IPS DF 4.7 (cell line): ENCODE results near the gene ADAMTSL1.

Source experiments
- DNase-seq: peaks from one replicate; pipeline ENCODE4 v3.0.0-alpha.2; 2013; ENCODE audit warnings: low spot score; ENCODE audit errors: extremely low read depth

Gene ADAMTSL1

DNA sequence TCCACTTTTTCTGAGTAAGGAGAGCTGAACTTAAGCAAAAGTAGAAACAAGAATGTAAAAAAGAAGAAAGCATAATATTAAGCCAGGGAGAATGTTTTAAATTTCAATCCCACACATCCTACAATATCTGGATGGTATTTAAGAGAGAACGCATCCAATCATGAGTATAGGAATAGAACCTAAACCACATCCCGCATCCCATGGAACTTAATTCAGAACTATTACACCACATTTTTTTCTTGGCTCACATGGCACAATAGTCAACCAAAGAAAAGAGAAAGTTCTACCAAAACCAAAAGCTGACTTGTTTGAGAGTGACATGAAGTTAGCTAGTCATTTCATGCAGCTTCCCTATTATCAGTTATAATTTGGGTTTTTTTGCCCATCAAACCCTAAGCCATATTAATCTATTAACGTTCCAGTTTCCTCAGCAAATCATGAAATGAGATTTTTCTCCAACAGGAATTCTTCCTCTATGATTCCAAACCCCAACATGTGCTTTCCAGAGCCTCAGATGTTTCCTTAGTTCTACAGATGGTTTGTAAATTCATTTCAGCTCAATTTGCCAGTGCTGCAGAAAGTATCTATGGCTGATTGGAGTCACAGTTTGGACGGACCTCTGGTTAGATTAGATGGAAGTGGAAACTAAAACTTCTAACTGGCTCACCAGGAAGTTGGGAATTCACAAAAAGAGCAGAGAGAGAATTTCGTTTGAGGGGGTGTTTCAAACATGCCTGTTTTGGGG, 22.5 kb downstream of the ADAMTSL1 start:
- DNase-seq = no peak

DNA sequence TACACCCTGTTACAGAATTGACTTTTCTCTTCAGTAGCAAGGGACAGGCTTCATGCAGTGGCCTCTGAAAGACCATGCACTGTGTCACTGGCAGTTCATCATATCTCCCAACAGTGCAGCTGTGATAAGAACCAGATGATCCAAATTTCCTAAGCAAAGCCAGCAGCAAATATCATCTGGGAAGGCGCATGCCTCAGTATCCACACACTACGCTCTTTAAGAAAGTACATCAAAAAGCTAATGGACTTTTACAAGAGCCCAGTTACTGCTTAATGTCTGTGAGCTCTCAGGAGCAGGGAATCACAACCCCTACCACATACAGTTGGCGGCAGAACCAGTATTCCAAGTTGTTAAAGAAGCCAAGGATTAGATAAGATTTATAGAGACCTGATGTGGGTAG, 25.1 kb downstream of the ADAMTSL1 start:
- DNase-seq = no peak

DNA sequence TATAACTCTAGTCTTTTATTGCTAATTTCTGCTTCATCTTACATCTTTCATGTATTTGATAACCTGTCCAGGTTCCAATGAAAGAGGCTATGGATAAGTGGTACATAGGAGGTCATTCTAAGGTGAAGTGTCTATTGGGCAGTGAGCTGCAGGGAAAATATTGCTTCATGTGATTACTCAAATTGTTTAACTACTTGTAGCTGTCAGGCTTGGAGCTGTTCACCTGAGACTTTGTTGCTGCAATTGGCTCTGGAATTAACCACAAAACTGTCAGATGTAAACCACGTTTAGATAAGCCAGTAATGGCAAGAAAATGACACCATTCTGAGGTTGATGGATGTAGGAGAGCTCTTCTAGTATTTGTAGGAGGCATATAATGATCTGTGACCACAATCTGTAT, 26.0 kb downstream of the ADAMTSL1 start:
- DNase-seq = no peak

DNA sequence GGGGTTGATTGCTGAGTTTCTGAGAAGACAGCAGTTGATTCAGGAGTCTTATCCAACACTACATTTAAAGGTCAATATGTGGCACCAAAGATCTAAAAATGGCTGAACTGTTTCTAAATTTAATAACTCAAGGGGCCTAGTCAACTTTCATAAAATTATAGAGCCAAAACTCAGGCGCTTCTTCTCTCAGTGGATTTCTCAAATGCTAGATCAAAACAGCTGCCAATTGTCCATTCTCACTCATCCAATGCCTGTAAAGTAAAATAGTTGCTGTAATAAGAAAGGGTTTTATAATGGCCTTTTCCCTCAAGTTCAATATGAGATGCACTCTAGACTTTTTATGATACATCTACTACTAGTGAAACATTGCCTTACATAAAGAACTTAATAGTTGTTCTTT, 26.5 kb downstream of the ADAMTSL1 start:
- no peak for DNase-seq

DNA sequence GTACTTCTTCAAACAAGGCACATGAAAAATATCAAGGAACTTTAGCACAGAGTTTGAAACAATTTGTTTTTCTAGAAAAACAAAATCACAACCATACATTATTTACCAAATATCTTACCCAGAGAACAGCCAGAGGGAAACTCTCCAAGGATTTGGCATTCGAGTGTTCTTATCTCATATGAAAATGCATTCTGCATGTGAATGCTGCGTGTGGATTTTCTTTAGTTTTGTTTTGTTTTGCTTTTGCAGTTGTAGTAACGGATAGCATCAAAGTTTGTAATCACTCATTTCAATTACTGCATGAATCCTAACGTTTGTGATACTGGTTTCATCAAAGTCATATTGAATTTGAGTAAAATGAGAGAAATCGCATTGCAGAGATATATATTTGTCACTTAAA, 28.0 kb downstream of the ADAMTSL1 start:
- no peak for DNase-seq

DNA sequence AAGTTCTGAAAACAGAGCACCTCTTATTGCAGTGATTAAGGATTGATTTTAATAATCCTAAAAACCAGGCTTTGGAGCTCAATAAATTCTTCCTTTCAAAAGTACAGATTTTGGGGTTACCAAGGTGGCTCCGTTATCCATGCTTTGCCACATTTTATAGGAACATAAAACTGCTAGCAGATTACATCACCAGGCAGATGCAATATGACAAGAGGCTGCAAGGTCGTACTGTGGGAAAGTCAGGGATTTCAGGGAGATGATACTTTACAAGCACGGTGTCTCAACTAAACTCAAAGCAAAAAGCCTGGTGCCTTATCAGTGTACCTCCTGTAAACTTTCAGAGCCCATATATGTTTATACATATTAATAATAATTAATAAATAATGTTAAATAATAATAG, 28.6 kb downstream of the ADAMTSL1 start:
- DNase-seq = no peak

DNA sequence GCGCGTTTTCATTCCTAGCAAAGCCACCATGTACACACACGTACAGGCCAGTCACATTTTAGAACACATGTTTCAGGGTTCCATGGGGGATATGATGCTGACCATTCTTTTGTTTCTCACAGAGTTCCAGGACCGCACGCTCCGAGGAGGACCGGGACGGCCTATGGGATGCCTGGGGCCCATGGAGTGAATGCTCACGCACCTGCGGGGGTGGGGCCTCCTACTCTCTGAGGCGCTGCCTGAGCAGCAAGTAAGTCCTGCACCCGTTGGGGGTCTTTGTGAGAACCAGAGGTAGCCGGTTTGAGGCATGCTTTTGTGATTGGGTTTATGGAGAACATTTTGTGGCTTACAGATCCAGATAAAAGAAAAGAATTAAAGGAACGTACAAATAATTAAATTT, 30.8 kb downstream of the ADAMTSL1 start:
- DNase-seq = no peak

DNA sequence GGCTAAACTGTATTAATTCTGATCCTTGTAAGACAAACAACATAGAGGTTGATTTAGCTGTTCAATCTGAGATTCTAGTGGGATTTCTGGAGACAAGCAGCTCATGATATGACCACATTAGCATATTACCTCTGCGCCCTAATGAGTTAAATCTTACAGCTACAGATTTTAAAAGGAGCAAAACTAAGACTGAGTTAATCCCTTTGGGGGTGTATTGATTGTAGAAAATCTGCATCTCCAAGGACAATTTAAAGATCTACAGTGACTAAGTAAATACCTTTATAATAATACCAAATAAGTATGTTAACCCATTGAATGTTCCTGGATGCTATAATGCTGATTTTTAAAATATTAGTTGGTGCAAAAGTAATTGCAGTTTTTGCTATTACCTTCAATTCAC, 33.2 kb downstream of the ADAMTSL1 start:
- no peak for DNase-seq

DNA sequence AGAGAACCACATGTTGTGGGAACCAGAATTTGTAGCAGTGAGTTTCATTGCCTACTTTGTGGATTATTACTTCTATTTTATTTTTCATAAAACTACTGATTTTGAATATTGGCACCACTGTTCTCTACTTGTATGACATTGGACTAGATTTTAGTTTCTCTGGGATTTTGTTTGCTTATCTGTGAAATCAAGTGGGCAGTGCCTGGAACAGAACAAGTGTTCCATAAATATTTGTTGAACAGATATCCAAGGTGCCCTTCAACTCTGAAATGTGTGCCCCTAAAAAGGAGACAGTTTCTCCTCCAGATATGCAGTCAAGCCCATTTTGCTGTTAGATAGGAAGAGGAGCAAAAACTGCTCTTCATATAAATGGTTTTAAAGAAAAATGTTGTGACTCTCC, 42.6 kb downstream of the ADAMTSL1 start:
- DNase-seq = no peak

DNA sequence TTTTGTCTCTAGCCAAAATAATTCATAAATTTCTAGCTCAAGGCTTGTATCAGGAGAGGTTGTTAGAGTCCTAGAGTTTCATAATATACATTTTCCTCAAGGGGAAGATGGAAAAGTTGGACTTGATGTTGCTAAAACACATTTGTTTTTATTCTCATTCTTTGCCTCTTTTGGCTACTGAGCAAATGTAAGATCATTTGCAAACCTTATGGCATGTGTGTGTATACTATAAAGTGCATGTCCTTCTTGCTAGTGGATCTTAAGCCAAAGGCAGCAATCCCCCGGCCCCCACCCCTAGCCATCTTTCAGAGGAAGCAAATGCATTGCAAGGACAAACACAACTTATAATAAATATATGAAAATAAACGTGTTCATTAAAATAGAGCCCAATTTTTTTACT, 43.0 kb downstream of the ADAMTSL1 start:
- no peak for DNase-seq

DNA sequence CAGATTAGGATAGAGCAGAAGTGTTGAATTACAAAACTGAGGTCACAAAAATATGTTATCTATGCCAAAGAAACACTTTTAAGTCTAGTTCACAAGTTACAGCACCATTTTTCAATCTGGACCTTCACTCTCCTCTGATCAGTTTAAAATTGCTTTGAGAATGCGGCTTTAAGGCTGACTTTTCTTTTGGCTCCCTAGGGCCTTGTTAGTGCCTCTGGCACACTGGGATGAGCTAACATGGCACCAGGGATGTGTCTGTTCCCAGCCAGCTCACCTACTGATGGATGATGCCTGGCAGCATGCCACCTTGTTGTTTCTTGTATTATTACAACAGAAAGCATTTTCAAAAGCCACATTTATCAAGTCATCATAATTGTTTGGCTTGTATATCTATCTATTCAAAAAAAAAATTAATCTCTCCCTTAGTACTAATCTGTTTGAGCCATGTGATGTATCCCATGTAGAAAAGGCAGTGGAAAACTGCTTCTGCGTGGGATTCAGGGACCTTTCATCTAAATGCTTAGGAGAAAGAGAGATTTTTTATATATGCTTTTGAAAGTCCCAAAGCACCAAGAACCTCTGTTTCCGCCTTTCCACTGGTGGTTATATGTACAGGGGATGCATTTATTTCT, 46.6 kb downstream of the ADAMTSL1 start:
- no peak for DNase-seq

DNA sequence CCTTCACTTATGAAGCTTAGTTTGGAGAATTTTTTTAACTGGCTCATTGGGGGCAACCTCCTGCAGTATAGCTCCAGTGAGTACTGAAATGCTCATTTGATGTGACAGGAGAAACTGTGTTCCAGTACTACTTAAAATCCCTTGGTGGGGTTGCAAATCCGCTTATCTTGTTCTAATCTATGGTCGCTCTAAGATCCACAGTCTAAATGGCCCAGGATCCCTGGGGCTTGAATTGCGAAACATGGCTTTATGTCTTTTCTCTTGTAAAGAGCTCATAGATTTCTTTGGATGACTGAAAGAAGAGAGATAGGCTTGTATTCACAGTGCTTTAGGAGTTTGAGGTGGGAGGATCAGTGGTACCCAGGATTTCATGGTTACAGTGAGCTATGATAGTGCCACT, 52.7 kb downstream of the ADAMTSL1 start:
- no peak for DNase-seq

DNA sequence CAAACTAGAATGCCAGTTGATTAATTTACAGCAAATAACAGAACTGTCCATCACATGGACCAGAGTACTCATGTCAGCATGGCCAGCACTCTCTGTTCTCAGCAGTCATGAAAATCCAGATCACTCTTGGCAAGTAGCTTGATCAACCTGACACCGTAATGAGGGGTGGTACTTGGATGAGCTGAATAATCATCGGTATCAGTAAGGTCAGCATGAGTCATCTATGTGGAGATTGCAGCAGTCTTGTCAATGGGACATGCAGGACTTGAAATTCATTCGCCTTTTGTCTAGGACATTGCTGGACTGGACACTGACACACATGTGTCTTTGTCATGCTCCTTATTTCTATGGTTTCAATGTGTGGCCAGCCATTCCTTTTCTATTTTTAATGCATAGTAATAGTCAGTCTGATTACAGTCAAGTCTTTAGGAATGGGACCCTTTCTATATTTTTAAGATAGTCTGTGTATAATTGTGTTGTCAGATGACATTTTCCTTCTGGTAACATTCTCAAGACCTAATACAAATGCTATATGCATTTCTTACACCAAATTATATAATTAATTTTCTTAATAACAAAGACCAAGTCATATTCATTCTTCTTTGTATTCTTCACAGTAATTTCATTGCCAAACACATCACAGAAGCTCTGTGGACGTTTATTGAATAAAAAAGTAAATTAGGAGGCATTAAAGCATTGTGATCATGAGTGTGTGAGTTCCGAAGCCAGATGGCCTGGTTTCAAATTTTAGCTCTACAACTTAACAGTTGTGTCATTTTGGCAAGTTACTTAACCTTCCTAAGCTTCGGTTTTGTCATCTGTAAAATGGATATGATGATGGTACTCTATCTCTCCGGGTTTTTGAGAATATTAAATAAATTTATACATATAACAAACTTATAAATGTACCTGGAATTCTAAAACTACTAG, 57.4 kb downstream of the ADAMTSL1 start:
- no peak for DNase-seq

DNA sequence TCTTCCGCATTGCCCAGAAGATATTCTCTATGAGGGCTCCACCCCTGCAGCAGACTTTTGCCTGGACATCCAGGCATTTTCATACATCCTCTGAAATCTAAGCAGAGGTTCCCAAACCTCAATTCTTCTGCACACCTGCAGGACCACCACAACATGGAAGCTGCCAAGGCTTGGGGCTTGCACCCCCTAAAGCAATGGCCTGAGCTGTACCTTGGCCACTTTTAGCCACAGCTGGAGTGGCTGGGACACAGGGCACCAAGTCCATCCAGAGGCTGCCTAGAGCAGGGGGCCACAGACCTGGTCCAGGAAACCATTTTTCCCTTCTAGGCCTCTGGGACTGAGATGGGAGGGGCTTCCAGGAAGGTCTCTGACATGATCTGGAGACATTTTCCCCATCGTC, 60.7 kb downstream of the ADAMTSL1 start:
- DNase-seq = no peak

DNA sequence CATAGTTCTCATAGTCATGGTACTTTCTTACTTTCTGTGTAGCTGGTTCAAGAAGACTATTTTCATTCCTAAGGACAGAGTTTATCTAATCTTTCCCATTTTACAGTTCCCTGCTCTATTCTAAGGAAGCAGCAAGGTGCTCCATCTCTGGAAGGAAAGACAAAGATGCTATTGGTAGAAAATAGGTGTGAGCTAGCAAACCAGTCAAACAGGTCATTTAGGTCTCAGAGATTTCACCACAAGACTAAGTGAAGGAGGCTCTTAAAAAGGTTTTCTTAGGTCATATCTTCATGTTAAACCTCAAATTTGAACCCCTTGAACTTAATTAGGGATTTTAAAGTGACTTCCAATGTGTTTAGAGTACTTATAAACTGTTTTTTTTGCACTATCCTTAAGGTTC, 62.6 kb downstream of the ADAMTSL1 start:
- DNase-seq = no peak

DNA sequence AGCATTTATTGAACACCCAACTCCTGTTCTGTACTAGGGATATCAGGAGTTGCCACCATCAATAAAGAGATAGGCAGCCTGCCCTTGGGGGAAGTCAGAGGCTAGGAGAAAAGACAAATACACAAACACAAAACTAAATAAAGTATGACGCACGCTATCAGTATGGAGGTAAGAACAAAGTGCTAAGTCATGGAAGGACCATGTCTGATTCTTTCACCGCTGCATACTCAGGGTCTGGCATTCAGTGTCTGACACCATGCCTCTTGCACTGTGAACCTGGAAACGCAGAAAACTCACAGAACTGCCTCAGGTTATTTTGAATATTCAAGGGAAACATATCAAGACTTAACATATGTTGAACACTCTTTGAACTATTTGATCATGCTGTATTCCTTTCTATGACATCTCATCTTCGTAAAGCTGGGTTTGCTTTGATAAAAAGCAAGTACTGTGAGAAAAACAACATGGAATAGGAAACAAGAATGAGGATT, 65.3 kb downstream of the ADAMTSL1 start:
- DNase-seq = no peak

DNA sequence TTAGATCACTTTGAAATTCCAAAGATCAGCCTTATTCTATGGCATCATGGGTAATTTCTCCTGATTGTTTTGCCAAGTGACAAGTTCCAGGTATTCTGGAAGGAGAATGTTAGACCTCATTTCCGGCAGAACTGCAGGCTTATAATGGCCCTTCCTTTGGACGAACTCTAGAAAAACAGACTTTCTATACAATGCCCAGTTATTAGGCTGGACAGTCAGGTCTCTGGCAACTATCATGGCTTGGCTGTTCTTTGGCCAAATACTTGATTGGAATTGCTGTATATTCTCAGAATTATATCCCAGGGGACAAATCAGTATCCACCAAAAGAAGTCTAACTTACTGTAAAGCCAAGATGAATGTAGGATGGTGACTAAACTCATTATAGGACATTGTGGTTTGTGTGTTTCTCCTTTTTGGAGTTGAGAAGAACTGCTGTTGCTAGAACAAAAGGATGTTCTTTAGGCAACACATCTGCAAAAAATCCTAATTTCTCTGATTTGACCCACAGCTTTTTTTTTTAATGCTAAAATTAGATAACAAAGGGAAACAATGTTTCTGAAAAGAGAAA, 69.0 kb downstream of the ADAMTSL1 start:
- DNase-seq = no peak

DNA sequence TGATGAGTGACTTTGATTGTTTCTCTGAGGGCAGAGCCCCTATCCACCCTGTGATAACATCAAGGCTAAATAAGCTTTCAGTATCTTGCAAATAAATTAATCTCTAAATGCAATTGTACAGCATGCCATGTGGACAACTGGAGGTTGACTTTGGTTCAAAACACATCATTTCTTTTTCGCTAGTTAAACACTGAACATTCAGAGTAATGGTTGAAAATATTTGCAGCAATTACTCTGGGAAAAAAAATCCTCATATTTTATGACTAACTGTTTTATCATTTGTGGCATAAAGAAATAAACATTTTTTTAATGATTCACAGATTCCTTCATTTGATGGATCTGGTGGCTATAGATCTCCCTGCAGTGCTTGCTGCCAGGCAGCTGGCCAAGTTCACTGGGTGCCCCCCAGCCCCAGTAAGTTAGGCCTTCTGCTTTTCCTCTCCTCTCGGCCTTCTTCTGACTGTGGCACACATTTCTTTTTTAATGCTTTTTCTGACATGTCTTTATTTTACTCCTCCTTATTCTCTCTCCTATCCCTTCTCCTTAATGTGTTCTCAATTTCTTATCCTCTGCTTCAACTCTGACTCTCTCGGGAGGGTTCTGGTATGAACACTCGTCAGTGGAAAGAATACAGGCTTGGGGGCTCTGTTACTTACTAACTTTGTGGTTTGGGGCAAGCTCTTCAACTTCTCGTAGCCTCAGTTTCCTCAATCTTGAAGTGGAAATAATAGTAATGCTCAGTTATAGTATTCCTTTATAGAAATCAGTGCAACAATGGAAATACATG, 69.6 kb downstream of the ADAMTSL1 start:
- DNase-seq = no peak

DNA sequence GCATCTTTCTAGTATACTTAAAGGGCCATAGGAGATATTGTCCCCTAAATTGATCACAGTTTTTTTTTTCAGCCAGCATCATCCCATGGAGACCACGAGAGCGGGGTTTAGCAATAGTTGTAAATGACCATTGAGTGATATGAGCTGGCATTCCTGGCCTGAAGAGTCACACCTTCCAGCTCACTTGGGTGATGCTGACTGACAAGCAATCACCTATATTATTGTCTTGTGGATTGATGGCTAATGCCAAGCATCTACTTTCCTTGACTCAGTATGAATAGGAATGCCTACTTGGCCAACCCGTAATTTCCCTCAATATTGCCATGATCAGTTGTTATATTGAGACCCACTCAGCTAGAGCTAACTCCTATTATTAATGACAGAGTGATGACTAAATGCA, 70.5 kb downstream of the ADAMTSL1 start:
- DNase-seq = no peak

DNA sequence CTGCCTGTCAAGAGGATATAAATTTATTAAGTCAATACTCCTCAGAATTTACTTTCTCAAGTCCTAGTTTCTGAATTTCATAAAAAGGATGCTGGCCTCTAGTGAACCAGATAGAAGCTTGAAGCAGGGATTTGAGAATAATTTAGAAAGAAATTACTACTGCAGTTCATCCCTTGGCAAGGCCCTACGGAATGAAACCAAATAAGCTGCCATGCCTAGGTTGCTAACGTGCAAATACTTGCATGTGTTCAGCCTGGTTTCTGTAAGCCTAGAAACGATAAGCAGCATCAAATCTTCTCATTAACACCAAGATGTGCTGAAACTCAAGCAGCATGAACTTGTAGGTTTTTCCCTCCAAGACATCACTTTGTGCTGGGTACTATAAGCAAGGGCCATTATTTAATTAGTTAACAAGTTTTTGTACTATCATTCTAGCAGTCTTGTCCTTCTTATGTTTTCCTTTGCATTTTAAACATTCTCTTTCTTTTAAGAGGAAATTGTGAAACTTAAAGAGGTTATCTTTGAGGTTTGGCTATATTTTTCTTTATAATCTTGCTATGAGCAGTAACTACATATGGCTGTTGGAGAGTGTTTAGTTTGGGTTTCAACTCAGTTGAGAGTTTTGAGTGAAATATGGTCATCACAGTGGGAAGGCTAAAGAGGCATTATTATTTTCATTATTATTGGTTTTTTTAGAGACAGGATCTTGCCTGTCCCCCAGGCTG, 71.8 kb downstream of the ADAMTSL1 start:
- DNase-seq = no peak
